Loucy (cell line): ENCODE data around the gene CORO2A.

Experiments
- H2AFZ ChIP-seq: fragments of 200-600 bp; sonication (generic); 2 replicates; pipeline ENCODE4 v1.6.0; 2016; ENCODE audit warnings: antibody characterized with exemption, mild to moderate bottlenecking, low read length, moderate library complexity
- H3F3A ChIP-seq: fragments of 200-600 bp; 2 replicates; pipeline ENCODE4 v1.6.0; 2016; ENCODE audit warnings: antibody characterized with exemption, low read depth, mild to moderate bottlenecking
- H3K27me3 ChIP-seq: fragments of 200-600 bp; sonication (generic); 2 replicates; pipeline ENCODE4 v1.6.1; 2014; ENCODE audit warnings: low read length, mild to moderate bottlenecking; ENCODE audit not compliant: insufficient read depth, poor library complexity, severe bottlenecking
- H3K36me3 ChIP-seq: fragments of 200-600 bp; sonication (generic); 2 replicates; pipeline ENCODE4 v1.6.1; 2016; ENCODE audit warnings: low read length; ENCODE audit not compliant: insufficient read depth
- H3K4me1 ChIP-seq: fragments of 200-600 bp; sonication (generic); 2 replicates; pipeline ENCODE4 v1.5.1; 2014; ENCODE audit warnings: low read length, mild to moderate bottlenecking; ENCODE audit not compliant: insufficient read depth, poor library complexity, severe bottlenecking
- H3K4me2 ChIP-seq: fragments of 200-600 bp; sonication (generic); 2 replicates; pipeline ENCODE4 v1.6.0; 2014; ENCODE audit warnings: antibody characterized with exemption, low read length, low read depth, mild to moderate bottlenecking; ENCODE audit not compliant: poor library complexity, severe bottlenecking
- H3K4me3 ChIP-seq: fragments of 200-600 bp; sonication (generic); 2 replicates; pipeline ENCODE4 v1.5.1; 2014; ENCODE audit warnings: low read length, mild to moderate bottlenecking, mixed read lengths; ENCODE audit not compliant: poor library complexity, severe bottlenecking
- H3K79me2 ChIP-seq: fragments of 200-600 bp; sonication (generic); 2 replicates; pipeline ENCODE4 v1.6.1; 2014; ENCODE audit warnings: low read length; ENCODE audit not compliant: insufficient read depth
- H3K9ac ChIP-seq: fragments of 200-600 bp; sonication (generic); 2 replicates; pipeline ENCODE4 v1.6.0; 2014; ENCODE audit warnings: mild to moderate bottlenecking, low read depth, low read length, moderate library complexity; ENCODE audit not compliant: poor library complexity, severe bottlenecking
- H3K9me2 ChIP-seq: fragments of 200-600 bp; sonication (generic); replicated peaks from 2 replicates; pipeline ENCODE4 v1.6.1; 2016; ENCODE audit warnings: low read depth, low read length, mixed read lengths
- H3K9me3 ChIP-seq: fragments of 200-600 bp; sonication (generic); 2 replicates; pipeline ENCODE4 v1.6.1; 2014; ENCODE audit warnings: mild to moderate bottlenecking, antibody characterized with exemption, low read length, low read depth; ENCODE audit not compliant: insufficient read depth
- H4K20me1 ChIP-seq: fragments of 200-600 bp; sonication (generic); 2 replicates; pipeline ENCODE4 v1.6.0; 2014; ENCODE audit warnings: antibody characterized with exemption, low read length, mild to moderate bottlenecking; ENCODE audit not compliant: insufficient read depth, poor library complexity, severe bottlenecking
- CTCF ChIP-seq: fragments of 200-600 bp; sonication (generic); conservative IDR thresholded peaks from 2 replicates; pipeline ENCODE4 v1.5.1; 2014; ENCODE audit warnings: mild to moderate bottlenecking, antibody characterized with exemption, low read length
- EZH2phosphoT487 ChIP-seq: fragments of 200-600 bp; IDR thresholded peaks from 2 replicates; pipeline ENCODE4 v1.6.1; 2018; ENCODE audit warnings: antibody characterized with exemption, mild to moderate bottlenecking, moderate library complexity, borderline replicate concordance

Gene CORO2A

GRCh38 chr9:98192503-98193335 is at the start of gene CORO2A:
TSS of gene CORO2A (minus strand) at chr9:98192637. CDS start at chr9:98157660, 34,977 bp downstream.
- H3K27me3 ChIP-seq, result no peaks in the 10 kb centered on the region
- no peaks in the 10 kb centered on the region for H3K79me2 ChIP-seq
- no peaks in the 10 kb centered on the region for H3K36me3 ChIP-seq
- H3K4me3 ChIP-seq, result peak within 1 kb of the TSS; percentile 76
- TF ChIP-seq CTCF (peak; percentile 43), EZH2phosphoT487 (no peak)
- no peaks in the 10 kb centered on the region for H4K20me1 ChIP-seq
- no peaks in the 10 kb centered on the region for H3F3A ChIP-seq
- H3K9me3 ChIP-seq, result no peaks in the 10 kb centered on the region
- no peaks in the 10 kb centered on the region for H3K9me2 ChIP-seq
- H3K4me1 ChIP-seq, result peaks cover 13% of the 10 kb centered on the region
- peak within 1 kb of the TSS; percentile 74 for H3K4me2 ChIP-seq
- peak within 1 kb of the TSS; percentile 65 for H3K9ac ChIP-seq
- H2AFZ ChIP-seq, result peak within 1 kb of the TSS; percentile 87

- Histone ChIP-seq H3K9me3 (no peaks in the 10 kb centered on the region), H3K79me2 (no peaks in the 10 kb centered on the region), H3K27me3 (no peaks in the 10 kb centered on the region), H3K9me2 (no peaks in the 10 kb centered on the region), H4K20me1 (no peaks in the 10 kb centered on the region), H3K4me1 (no peaks in the 10 kb centered on the region), H3K4me2 (no peak overlapping the region), H3K36me3 (no peaks in the 10 kb centered on the region), H2AFZ (no peak overlapping the region), H3K4me3 (no peak overlapping the region), H3F3A (no peaks in the 10 kb centered on the region), H3K9ac (no peak overlapping the region)
- TF ChIP-seq EZH2phosphoT487 (no peak), CTCF (peak; percentile 55)
Measured at GRCh38 chr9:98241357-98242300, 49.2 kb upstream of the CORO2A start.

GRCh38 chr9:98240475-98240874 is 48.0 kb upstream of the CORO2A start:
- Histone ChIP-seq H3K9me3 (no peaks in the 10 kb centered on the region), H4K20me1 (no peaks in the 10 kb centered on the region), H3K79me2 (no peaks in the 10 kb centered on the region), H3K4me2 (no peak overlapping the region), H3K27me3 (no peaks in the 10 kb centered on the region), H3K4me1 (no peaks in the 10 kb centered on the region), H3F3A (no peaks in the 10 kb centered on the region), H3K9ac (no peak overlapping the region), H3K4me3 (no peak overlapping the region), H3K36me3 (no peaks in the 10 kb centered on the region), H3K9me2 (no peaks in the 10 kb centered on the region), H2AFZ (no peak overlapping the region)
- no peak for TF ChIP-seq EZH2phosphoT487
- no peak for TF ChIP-seq CTCF
